Uterus (tissue), 4 donors: ENCODE results near the gene BTBD9. TPM values are rescaled to one million over a fixed set of nuclear protein-coding genes. Genes with fewer than 3 reads are reported as not detected.

Experiments
- DNase-seq, 2 donors: peaks; one replicate each; pipeline ENCODE4 v3.0.0-alpha.2; 2019 to 2020
- H3K27ac ChIP-seq, 2 donors: fragments of 200-600 bp; sonication (generic); 1 replicate in 1 of 2; 2 replicates in 1 of 2; pipeline ENCODE4 v1.5.1; 2016 to 2018
- H3K27me3 ChIP-seq, 2 donors: fragments of 200-600 bp; sonication (generic); one replicate each; pipeline ENCODE4 v1.5.1; 2018 to 2019; ENCODE audit warnings: control low read depth in 1 of 2
- H3K36me3 ChIP-seq, 2 donors: fragments of 200-600 bp; sonication (generic); one replicate each; pipeline ENCODE4 v1.5.1; 2019; ENCODE audit warnings: control low read depth in 1 of 2
- H3K4me1 ChIP-seq, 2 donors: fragments of 200-600 bp; sonication (generic); one replicate each; pipeline ENCODE4 v1.5.1; 2018 to 2019; ENCODE audit warnings: control low read depth in 1 of 2
- H3K4me3 ChIP-seq, 2 donors: fragments of 200-600 bp; sonication (generic); 1 replicate in 1 of 2; 2 replicates in 1 of 2; pipeline ENCODE4 v1.5.1; 2018 to 2019; ENCODE audit warnings: mild to moderate bottlenecking in 1 of 2
- H3K9me3 ChIP-seq, 2 donors: fragments of 200-600 bp; sonication (generic); one replicate each; pipeline ENCODE4 v1.5.1; 2019; ENCODE audit warnings: control low read depth in 1 of 2
- CTCF ChIP-seq, 4 experiments: fragments of 200-600 bp in 2 of 4; fragments of 450-650 bp in 2 of 4; sonication (generic) in 2 of 4; IDR thresholded peaks; one replicate each; pipeline ENCODE4 v1.5.1; 2016 to 2019; ENCODE audit warnings: antibody characterized with exemption in 4 of 4, mild to moderate bottlenecking in 2 of 4, moderate library complexity in 1 of 4
- POLR2A ChIP-seq, 2 donors: fragments of 450-650 bp; IDR thresholded peaks; one replicate each; pipeline ENCODE4 v1.6.1; 2016; ENCODE audit warnings: antibody characterized with exemption in 2 of 2, mild to moderate bottlenecking in 1 of 2, moderate library complexity in 1 of 2
- intact Hi-C: fragments of 100-400 bp; cut with DNase I; formaldehyde crosslinking; loops from one replicate; pipeline ENCODE4 v1.15.1; 2023; ENCODE audit warnings: low total_unique reads
- total RNA-seq, 4 donors: library from RNA; depleted of rRNA in 3 of 4; stranded (reverse); fragments of >200 nt in 3 of 4; gene quantifications; one replicate each; pipeline versions ENCODE4 v1.1.0 to v1.2.4, GENCODE V29; 2014 to 2023
- donor health status: DM: yes; HTN: yes; CAD: no.

The BTBD9 gene
- total RNA-seq, 4 donors from 2014 or later, result 10.3 to 50.3 (median 34.4) TPM

GRCh38 chr6:38510205-38510604 is 129.5 kb downstream of the BTBD9 start:
- TF ChIP-seq CTCF (IDR thresholded peaks at IDR 0.05) (no peak), POLR2A (IDR thresholded peaks at IDR 0.05) (no peak)
- DNase-seq, result no peak
- H3K27me3 ChIP-seq, result no peaks in the 10 kb centered on the region
- no peak overlapping the region for H3K27ac ChIP-seq
- H3K36me3 ChIP-seq, result no peaks in the 10 kb centered on the region
- H3K4me3 ChIP-seq, result no peak overlapping the region
- no peaks in the 10 kb centered on the region for H3K4me1 ChIP-seq
- H3K9me3 ChIP-seq, result no peaks in the 10 kb centered on the region
- intact Hi-C loops, result no loop called here

- intact Hi-C loops, result no loop called here
- H3K27me3 ChIP-seq, result no peaks in the 10 kb centered on the region
- no peak for DNase-seq
- no peaks in the 10 kb centered on the region for H3K9me3 ChIP-seq
- no peak overlapping the region for H3K27ac ChIP-seq
- no peaks in the 10 kb centered on the region for H3K36me3 ChIP-seq
- H3K4me1 ChIP-seq, result no peaks in the 10 kb centered on the region
- TF ChIP-seq POLR2A (IDR thresholded peaks at IDR 0.05) (no peak), CTCF (IDR thresholded peaks at IDR 0.05) (no peak)
- H3K4me3 ChIP-seq, result no peak overlapping the region
Measured at GRCh38 chr6:38509713-38510112, 130.0 kb downstream of the BTBD9 start.

GRCh38 chr6:38508894-38509293 is 130.8 kb downstream of the BTBD9 start:
- Histone ChIP-seq H3K4me1 (no peaks in the 10 kb centered on the region), H3K27me3 (no peaks in the 10 kb centered on the region), H3K4me3 (no peak overlapping the region), H3K27ac (no peak overlapping the region), H3K9me3 (no peaks in the 10 kb centered on the region), H3K36me3 (no peaks in the 10 kb centered on the region)
- intact Hi-C loops, result no loop called here
- DNase-seq, result no peak
- TF ChIP-seq CTCF (IDR thresholded peaks at IDR 0.05) (no peak), POLR2A (IDR thresholded peaks at IDR 0.05) (no peak)

- no peak overlapping the region for H3K4me3 ChIP-seq
- H3K4me1 ChIP-seq, result no peaks in the 10 kb centered on the region
- no peak for DNase-seq
- H3K27ac ChIP-seq, result no peak overlapping the region
- intact Hi-C loops, result no loop called here
- no peaks in the 10 kb centered on the region for H3K9me3 ChIP-seq
- no peaks in the 10 kb centered on the region for H3K36me3 ChIP-seq
- no peak for TF ChIP-seq CTCF (IDR thresholded peaks at IDR 0.05)
- TF ChIP-seq POLR2A (IDR thresholded peaks at IDR 0.05), result no peak
- no peaks in the 10 kb centered on the region for H3K27me3 ChIP-seq
Measured at GRCh38 chr6:38508286-38508685, 131.4 kb downstream of the BTBD9 start.

GRCh38 chr6:38507173-38507572 is 132.6 kb downstream of the BTBD9 start:
- Histone ChIP-seq H3K4me3 (no peak overlapping the region), H3K27me3 (no peaks in the 10 kb centered on the region), H3K9me3 (no peaks in the 10 kb centered on the region), H3K36me3 (no peaks in the 10 kb centered on the region), H3K4me1 (no peaks in the 10 kb centered on the region), H3K27ac (no peak overlapping the region)
- no peak for DNase-seq
- no peak for TF ChIP-seq POLR2A (IDR thresholded peaks at IDR 0.05)
- no peak for TF ChIP-seq CTCF (IDR thresholded peaks at IDR 0.05)
- intact Hi-C loops, result no loop called here
